ENCODE results near the gene AHCYL2.
"Not testable (repeated sequence)": the region's sequence is repeated elsewhere in the genome, so short reads cannot be mapped to it uniquely, and the experiment has no call there.

AHCYL2 gene

GRCh38 chr7:129431911-129432643 is 207.2 kb downstream of the AHCYL2 start:
- DNase-seq = no peak

GRCh38 chr7:129433847-129434674 is 209.2 kb downstream of the AHCYL2 start, which contains the start of gene STRIP2:
Gene STRIP2 (plus strand): TSS chr7:129434432. CDS start chr7:129434473, 41 bp downstream.
- DNase-seq = peak; percentile 73 to 79

GRCh38 chr7:129434675-129435318 is 210.0 kb downstream of the AHCYL2 start:
- DNase-seq = peak in 1 of 2 experiments; percentile 9

GRCh38 chr7:129435414-129435829 is 210.6 kb downstream of the AHCYL2 start:
- no peak for DNase-seq

GRCh38 chr7:129436335-129436923 is 211.6 kb downstream of the AHCYL2 start:
- DNase-seq = peak; percentile 21 to 76

GRCh38 chr7:129437190-129437589 is 212.4 kb downstream of the AHCYL2 start:
- no peak for DNase-seq

GRCh38 chr7:129438281-129438838 is 213.5 kb downstream of the AHCYL2 start:
- DNase-seq = no peak

- no peak for DNase-seq
Observed at GRCh38 chr7:129438839-129439651, 214.2 kb downstream of the AHCYL2 start.

GRCh38 chr7:129439963-129440625 is 215.3 kb downstream of the AHCYL2 start:
- DNase-seq = no peak

- peak; percentile 62 to 88 for DNase-seq
Observed at GRCh38 chr7:129443612-129444011, 218.8 kb downstream of the AHCYL2 start.

GRCh38 chr7:129444776-129445175 is 219.9 kb downstream of the AHCYL2 start:
- not testable (repeated sequence) for DNase-seq

- DNase-seq = not testable (repeated sequence)
Observed at GRCh38 chr7:129446925-129447324, 222.1 kb downstream of the AHCYL2 start.

- not testable (repeated sequence) for DNase-seq
Observed at GRCh38 chr7:129447445-129447844, 222.6 kb downstream of the AHCYL2 start.

- not testable (repeated sequence) for DNase-seq
Observed at GRCh38 chr7:129448608-129449007, 223.8 kb downstream of the AHCYL2 start.

- no peak for DNase-seq
Observed at GRCh38 chr7:129450295-129450694, 225.5 kb downstream of the AHCYL2 start.

- DNase-seq = no peak
Observed at GRCh38 chr7:129452589-129453231, 227.9 kb downstream of the AHCYL2 start.

- no peak for DNase-seq
Observed at GRCh38 chr7:129453510-129454248, 228.8 kb downstream of the AHCYL2 start.

GRCh38 chr7:129454249-129454551 is 229.4 kb downstream of the AHCYL2 start:
- no peak for DNase-seq

- DNase-seq = no peak
Observed at GRCh38 chr7:129456421-129456820, 231.6 kb downstream of the AHCYL2 start.

GRCh38 chr7:129457101-129457500 is 232.3 kb downstream of the AHCYL2 start:
- no peak for DNase-seq
